ENCODE measurements around the gene RRM1.
"Not testable (repeated sequence)": the region's sequence is repeated elsewhere in the genome, so short reads cannot be mapped to it uniquely, and the experiment has no call there.

The RRM1 gene

GRCh38 chr11:4134806-4135205 lies 40.2 kb downstream of the RRM1 start:
- DNase-seq (ENCODE audit: insufficient read length, low spot score), result peak; percentile 23
- no peak for TF ChIP-seq POLR2A (IDR thresholded peaks at IDR 0.05; ENCODE audit: low read depth, low read length)
- peak; percentile 69 for FAIRE-seq

- TF ChIP-seq POLR2A (IDR thresholded peaks at IDR 0.05; ENCODE audit: low read depth, low read length), result no peak
- FAIRE-seq (no peak), DNase-seq (ENCODE audit: insufficient read length, low spot score) (no peak)
Measured at GRCh38 chr11:4138497-4138896, 43.9 kb downstream of the RRM1 start.

GRCh38 chr11:4140067-4140636 lies 45.6 kb downstream of the RRM1 start:
- FAIRE-seq, result no peak
- no peak for DNase-seq (ENCODE audit: insufficient read length, low spot score)

GRCh38 chr11:4146070-4146771 lies 51.6 kb downstream of the RRM1 start:
- DNase-seq (ENCODE audit: insufficient read length, low spot score), result no peak
- no peak for TF ChIP-seq POLR2A (IDR thresholded peaks at IDR 0.05; ENCODE audit: low read depth, low read length)
- no peak for FAIRE-seq

More at GRCh38 chr11:4140067-4140636, 45.6 kb downstream of the RRM1 start:
- TF ChIP-seq POLR2A (IDR thresholded peaks at IDR 0.05; ENCODE audit: low read depth, low read length), result no peak

- DNase-seq (ENCODE audit: insufficient read length, low spot score), result no peak
- TF ChIP-seq POLR2A (IDR thresholded peaks at IDR 0.05; ENCODE audit: low read depth, low read length), result no peak
- no peak for FAIRE-seq
Measured at GRCh38 chr11:4146772-4147098, 52.1 kb downstream of the RRM1 start.

- no peak for FAIRE-seq
Measured at GRCh38 chr11:4154503-4154902, 59.9 kb downstream of the RRM1 start.

GRCh38 chr11:4156571-4156970 lies 62.0 kb downstream of the RRM1 start:
- no peak for DNase-seq (ENCODE audit: insufficient read length, low spot score)
- FAIRE-seq, result no peak
- no peak for TF ChIP-seq POLR2A (IDR thresholded peaks at IDR 0.05; ENCODE audit: low read depth, low read length)

More at GRCh38 chr11:4154503-4154902, 59.9 kb downstream of the RRM1 start:
- DNase-seq (ENCODE audit: insufficient read length, low spot score), result no peak
- no peak for TF ChIP-seq POLR2A (IDR thresholded peaks at IDR 0.05; ENCODE audit: low read depth, low read length)

- DNase-seq (ENCODE audit: insufficient read length, low spot score); FAIRE-seq: not testable (repeated sequence)
Measured at GRCh38 chr11:4158818-4159217, 64.2 kb downstream of the RRM1 start.

GRCh38 chr11:4161305-4161704 lies 66.7 kb downstream of the RRM1 start:
- FAIRE-seq, result no peak
- no peak for DNase-seq (ENCODE audit: insufficient read length, low spot score)

GRCh38 chr11:4164884-4165590 lies 70.4 kb downstream of the RRM1 start:
- TF ChIP-seq POLR2A (IDR thresholded peaks at IDR 0.05; ENCODE audit: low read depth, low read length), result no peak
- FAIRE-seq, result no peak
- DNase-seq (ENCODE audit: insufficient read length, low spot score), result no peak

More at GRCh38 chr11:4161305-4161704, 66.7 kb downstream of the RRM1 start:
- TF ChIP-seq POLR2A (IDR thresholded peaks at IDR 0.05; ENCODE audit: low read depth, low read length), result no peak

GRCh38 chr11:4167292-4167691 lies 72.7 kb downstream of the RRM1 start:
- no peak for TF ChIP-seq POLR2A (IDR thresholded peaks at IDR 0.05; ENCODE audit: low read depth, low read length)
- DNase-seq (ENCODE audit: insufficient read length, low spot score), result no peak
- no peak for FAIRE-seq

GRCh38 chr11:4167758-4168157 lies 73.2 kb downstream of the RRM1 start:
- DNase-seq (ENCODE audit: insufficient read length, low spot score) (no peak), FAIRE-seq (no peak)
- TF ChIP-seq POLR2A (IDR thresholded peaks at IDR 0.05; ENCODE audit: low read depth, low read length), result no peak

- FAIRE-seq; DNase-seq (ENCODE audit: insufficient read length, low spot score): not testable (repeated sequence)
Measured at GRCh38 chr11:4175620-4176350, 81.2 kb downstream of the RRM1 start.
